Peyer's patch (tissue), 4 donors: ENCODE measurements around the gene CLTCL1.
"Not testable (repeated sequence)": the region's sequence is repeated elsewhere in the genome, so short reads cannot be mapped to it uniquely, and the experiment has no call there.

Experiments
- POLR2A ChIP-seq, 2 donors: fragments of 450-650 bp; IDR thresholded peaks; one replicate each; pipeline ENCODE4 v1.5.1; 2017; ENCODE audit warnings: antibody characterized with exemption in 2 of 2, mild to moderate bottlenecking in 2 of 2, moderate library complexity in 2 of 2
- TF ChIP-seq, protein P1 (sequence below), 6 experiments: fragments of 450-650 bp in 4 of 6; fragments of 200-600 bp in 2 of 6; sonication (generic) in 1 of 6; IDR thresholded peaks; one replicate each; pipeline ENCODE4 v1.5.1; 2017 to 2019; ENCODE audit warnings: antibody characterized with exemption in 6 of 6, mild to moderate bottlenecking in 3 of 6, moderate library complexity in 1 of 6

DNA sequence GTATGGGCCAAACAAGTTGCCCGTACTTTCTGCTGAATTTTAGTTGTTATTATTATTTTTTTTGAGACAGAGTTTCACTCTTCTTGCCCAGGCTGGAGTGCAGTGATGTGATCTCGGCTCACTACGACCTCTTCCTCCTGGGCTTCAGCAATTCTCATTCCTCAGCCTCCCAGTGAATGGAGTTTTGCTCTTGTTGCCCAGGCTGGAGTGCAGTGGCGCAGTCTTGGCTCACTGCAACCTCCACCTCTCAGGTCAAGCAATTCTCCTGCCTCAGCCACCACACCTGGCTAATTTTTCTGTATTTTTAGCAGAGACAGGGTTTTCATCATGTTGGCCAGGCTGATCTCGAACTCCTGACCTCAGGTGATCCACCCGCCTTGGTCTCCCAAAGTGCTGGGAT, 15.0 kb upstream of the CLTCL1 start:
- TF ChIP-seq, protein P1, sequence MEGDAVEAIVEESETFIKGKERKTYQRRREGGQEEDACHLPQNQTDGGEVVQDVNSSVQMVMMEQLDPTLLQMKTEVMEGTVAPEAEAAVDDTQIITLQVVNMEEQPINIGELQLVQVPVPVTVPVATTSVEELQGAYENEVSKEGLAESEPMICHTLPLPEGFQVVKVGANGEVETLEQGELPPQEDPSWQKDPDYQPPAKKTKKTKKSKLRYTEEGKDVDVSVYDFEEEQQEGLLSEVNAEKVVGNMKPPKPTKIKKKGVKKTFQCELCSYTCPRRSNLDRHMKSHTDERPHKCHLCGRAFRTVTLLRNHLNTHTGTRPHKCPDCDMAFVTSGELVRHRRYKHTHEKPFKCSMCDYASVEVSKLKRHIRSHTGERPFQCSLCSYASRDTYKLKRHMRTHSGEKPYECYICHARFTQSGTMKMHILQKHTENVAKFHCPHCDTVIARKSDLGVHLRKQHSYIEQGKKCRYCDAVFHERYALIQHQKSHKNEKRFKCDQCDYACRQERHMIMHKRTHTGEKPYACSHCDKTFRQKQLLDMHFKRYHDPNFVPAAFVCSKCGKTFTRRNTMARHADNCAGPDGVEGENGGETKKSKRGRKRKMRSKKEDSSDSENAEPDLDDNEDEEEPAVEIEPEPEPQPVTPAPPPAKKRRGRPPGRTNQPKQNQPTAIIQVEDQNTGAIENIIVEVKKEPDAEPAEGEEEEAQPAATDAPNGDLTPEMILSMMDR (IDR thresholded peaks at IDR 0.05) = not testable (repeated sequence)
- TF ChIP-seq POLR2A (IDR thresholded peaks at IDR 0.05) = not testable (repeated sequence)
